Measurements from ENCODE around the gene HOXA9. TPM values are rescaled to one million over a fixed set of nuclear protein-coding genes. Genes with fewer than 3 reads are reported as not detected.

HOXA9 gene
- total and polyA plus RNA-seq, 8 donors = 0.25 to 68.1 TPM; not detected in 6

GRCh38 chr7:27134392-27134791 is 30.9 kb downstream of the HOXA9 start:
- intact Hi-C loops (cut with DNase I; ENCODE audit: low total_unique reads) = no loop called here
- H3K4me1 ChIP-seq = peaks cover 0 to 80% (median 38%) of the 10 kb centered on the region in 4 donors
- H3K27ac ChIP-seq = peak overlapping the region in 4 of 5 donors; percentile 39 to 99 (median 95)
- no peaks in the 10 kb centered on the region for H3K9me3 ChIP-seq
- H3K27me3 ChIP-seq = peaks cover 0 to 99% (median 52%) of the 10 kb centered on the region in 3 donors
- DNase-seq = peak in 1 of 2 donors; percentile 82
- WGBS, 5 donors = 30 to 67% (median 48%) methylated on average over 2 of the region's 2 CpGs
- TF ChIP-seq POLR2A (IDR thresholded peaks at IDR 0.05) = no peak
- peak; percentile 29 to 49 (median 46) for TF ChIP-seq POLR2AphosphoS5 (IDR thresholded peaks at IDR 0.05)
- no peaks in the 10 kb centered on the region for H3K36me3 ChIP-seq
- H3K4me3 ChIP-seq = no peak overlapping the region

GRCh38 chr7:27133409-27134231 is 31.7 kb downstream of the HOXA9 start:
- DNase-seq = peak in 1 of 2 donors; percentile 64
- Histone ChIP-seq H3K9me3 (no peaks in the 10 kb centered on the region), H3K4me3 (no peak overlapping the region), H3K27me3 (peaks cover 0 to 99% (median 56%) of the 10 kb centered on the region in 3 donors), H3K36me3 (no peaks in the 10 kb centered on the region), H3K4me1 (peaks cover 0 to 82% (median 40%) of the 10 kb centered on the region in 4 donors), H3K27ac (peak overlapping the region in 4 of 5 donors; percentile 45 to 99 (median 95))
- TF ChIP-seq, protein P1, sequence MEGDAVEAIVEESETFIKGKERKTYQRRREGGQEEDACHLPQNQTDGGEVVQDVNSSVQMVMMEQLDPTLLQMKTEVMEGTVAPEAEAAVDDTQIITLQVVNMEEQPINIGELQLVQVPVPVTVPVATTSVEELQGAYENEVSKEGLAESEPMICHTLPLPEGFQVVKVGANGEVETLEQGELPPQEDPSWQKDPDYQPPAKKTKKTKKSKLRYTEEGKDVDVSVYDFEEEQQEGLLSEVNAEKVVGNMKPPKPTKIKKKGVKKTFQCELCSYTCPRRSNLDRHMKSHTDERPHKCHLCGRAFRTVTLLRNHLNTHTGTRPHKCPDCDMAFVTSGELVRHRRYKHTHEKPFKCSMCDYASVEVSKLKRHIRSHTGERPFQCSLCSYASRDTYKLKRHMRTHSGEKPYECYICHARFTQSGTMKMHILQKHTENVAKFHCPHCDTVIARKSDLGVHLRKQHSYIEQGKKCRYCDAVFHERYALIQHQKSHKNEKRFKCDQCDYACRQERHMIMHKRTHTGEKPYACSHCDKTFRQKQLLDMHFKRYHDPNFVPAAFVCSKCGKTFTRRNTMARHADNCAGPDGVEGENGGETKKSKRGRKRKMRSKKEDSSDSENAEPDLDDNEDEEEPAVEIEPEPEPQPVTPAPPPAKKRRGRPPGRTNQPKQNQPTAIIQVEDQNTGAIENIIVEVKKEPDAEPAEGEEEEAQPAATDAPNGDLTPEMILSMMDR (IDR thresholded peaks at IDR 0.05) = no peak
- TF ChIP-seq POLR2A (IDR thresholded peaks at IDR 0.05) = no peak
- TF ChIP-seq POLR2AphosphoS5 (IDR thresholded peaks at IDR 0.05) = no peak
- no peak for TF ChIP-seq EP300 (IDR thresholded peaks at IDR 0.05)
- 36 to 58% (median 47%) methylated on average over 18 of the region's 18 CpGs for WGBS, 5 donors
- intact Hi-C loops (cut with DNase I; ENCODE audit: low total_unique reads) = no loop called here

GRCh38 chr7:27132978-27133377 is 32.4 kb downstream of the HOXA9 start:
- intact Hi-C loops (cut with DNase I; ENCODE audit: low total_unique reads) = no loop called here
- H3K27me3 ChIP-seq = peaks cover 0 to 96% (median 62%) of the 10 kb centered on the region in 3 donors
- H3K36me3 ChIP-seq = no peaks in the 10 kb centered on the region
- TF ChIP-seq POLR2AphosphoS5 (IDR thresholded peaks at IDR 0.05) (no peak), POLR2A (IDR thresholded peaks at IDR 0.05) (no peak), EP300 (IDR thresholded peaks at IDR 0.05) (no peak)
- TF ChIP-seq, protein P1 (IDR thresholded peaks at IDR 0.05) = no peak
- WGBS, 5 donors = 41 to 68% (median 64%) methylated on average over 6 of the region's 6 CpGs
- no peaks in the 10 kb centered on the region for H3K9me3 ChIP-seq
- H3K27ac ChIP-seq = peak overlapping the region in 4 of 5 donors; percentile 45 to 99 (median 95)
- peaks cover 0 to 82% (median 41%) of the 10 kb centered on the region in 4 donors for H3K4me1 ChIP-seq
- DNase-seq = no peak
- no peak overlapping the region for H3K4me3 ChIP-seq

DNA sequence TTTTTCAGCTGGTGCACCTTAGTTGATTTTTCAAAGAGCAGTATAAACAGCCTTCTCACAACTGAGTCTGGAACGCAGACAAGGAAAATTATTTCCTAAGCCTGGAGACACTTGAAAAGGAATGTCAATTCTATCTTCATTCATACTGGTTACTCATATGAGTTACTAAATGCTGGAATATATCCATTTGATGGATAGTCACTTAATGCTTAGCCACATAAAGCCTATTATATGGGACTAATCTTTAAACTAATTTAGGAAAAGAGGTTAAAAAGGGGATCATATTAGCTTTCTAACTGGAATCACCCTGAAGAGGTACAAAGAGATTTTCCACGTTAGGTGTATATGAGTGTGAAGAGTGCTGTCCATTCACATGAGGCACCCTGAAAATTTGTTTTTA is 33.1 kb downstream of the HOXA9 start:
- Histone ChIP-seq H3K9me3 (no peaks in the 10 kb centered on the region), H3K4me1 (peaks cover 0 to 82% (median 43%) of the 10 kb centered on the region in 4 donors), H3K36me3 (no peaks in the 10 kb centered on the region), H3K27me3 (peaks cover 0 to 95% (median 61%) of the 10 kb centered on the region in 3 donors), H3K4me3 (no peak overlapping the region), H3K27ac (peak overlapping the region in 4 of 5 donors; percentile 45 to 99 (median 96))
- DNase-seq = no peak
- TF ChIP-seq POLR2A (IDR thresholded peaks at IDR 0.05) (no peak), EP300 (IDR thresholded peaks at IDR 0.05) (no peak)
- intact Hi-C loops (cut with DNase I; ENCODE audit: low total_unique reads) = no loop called here
- WGBS, 5 donors = 69 to 85% (median 78%) methylated on average over 2 of the region's 2 CpGs

GRCh38 chr7:27131390-27131819 is 33.9 kb downstream of the HOXA9 start:
- 44 to 55% (median 49%) methylated on average over 12 of the region's 12 CpGs for WGBS, 5 donors
- no peak for DNase-seq
- TF ChIP-seq, protein P1 (IDR thresholded peaks at IDR 0.05) = no peak
- TF ChIP-seq POLR2AphosphoS5 (IDR thresholded peaks at IDR 0.05) (no peak), EP300 (IDR thresholded peaks at IDR 0.05) (no peak), POLR2A (IDR thresholded peaks at IDR 0.05) (no peak)
- Histone ChIP-seq H3K4me1 (peaks cover 0 to 83% (median 41%) of the 10 kb centered on the region in 4 donors), H3K9me3 (no peaks in the 10 kb centered on the region), H3K27me3 (peaks cover 0 to 95% (median 54%) of the 10 kb centered on the region in 3 donors), H3K4me3 (peak overlapping the region; percentile 58 to 70 (median 68)), H3K27ac (peak overlapping the region; percentile 81 to 99 (median 84)), H3K36me3 (no peaks in the 10 kb centered on the region)
- intact Hi-C loops (cut with DNase I; ENCODE audit: low total_unique reads) = no loop called here

Data from stomach (tissue), 9 donors.